Activated CD4-positive, CD25-positive, alpha-beta regulatory T cell treated with anti-CD3 and anti-CD28 coated beads, Interleukin-2, amount 50 U/mL, for 24 hours (primary cell): ENCODE data around the gene CARNS1.
"Not testable (repeated sequence)": the region's sequence is repeated elsewhere in the genome, so short reads cannot be mapped to it uniquely, and the experiment has no call there.

ENCODE experiments used
- ATAC-seq, 2 donors: fragments of 150-1000 bp; cut with Tn5 transposase; one replicate each; pipeline ENCODE4 v1.10.0; 2021; ENCODE audit warnings: mild to moderate bottlenecking in 1 of 2, moderate library complexity in 1 of 2

The CARNS1 gene

DNA sequence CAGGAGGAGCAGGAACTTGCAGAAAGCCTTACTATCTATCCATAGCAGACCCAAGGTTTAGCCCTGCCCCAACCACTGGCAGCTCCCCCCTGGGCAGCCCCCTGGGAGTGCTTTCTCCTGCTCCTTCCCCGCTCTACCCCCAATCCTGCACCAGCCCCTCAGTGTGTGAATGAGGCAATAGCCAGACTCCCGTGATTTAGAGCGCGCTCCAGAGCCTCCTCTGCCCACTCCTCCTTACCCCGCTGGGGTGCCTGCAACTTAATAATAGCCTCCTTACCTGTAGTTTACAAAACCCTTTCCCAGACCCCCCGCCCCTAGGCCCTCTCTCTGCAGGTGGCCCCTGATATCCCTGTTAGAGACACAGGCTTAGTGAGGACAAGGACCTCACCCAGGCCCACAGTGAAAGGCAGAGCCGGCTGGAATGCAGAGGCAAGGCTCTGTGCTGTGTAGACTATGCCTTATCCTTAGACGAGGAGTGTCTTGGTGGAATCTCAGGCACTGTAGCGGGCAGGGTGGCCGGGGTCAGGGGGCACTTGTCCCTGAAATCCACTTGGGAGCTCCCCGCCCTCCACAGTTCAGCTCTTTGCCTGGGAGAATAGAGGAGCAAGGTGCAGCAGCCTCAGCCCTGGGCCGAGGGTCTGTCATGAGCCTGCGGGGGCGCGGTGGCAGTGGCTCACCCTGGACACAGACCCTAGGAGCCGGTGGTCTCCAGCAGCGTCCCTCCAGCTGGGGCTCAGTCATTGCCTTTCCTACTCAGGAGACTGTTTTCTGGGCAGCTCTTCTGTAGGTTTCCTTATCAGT lies 4.3 kb upstream of the CARNS1 start:
- no peak for ATAC-seq

DNA sequence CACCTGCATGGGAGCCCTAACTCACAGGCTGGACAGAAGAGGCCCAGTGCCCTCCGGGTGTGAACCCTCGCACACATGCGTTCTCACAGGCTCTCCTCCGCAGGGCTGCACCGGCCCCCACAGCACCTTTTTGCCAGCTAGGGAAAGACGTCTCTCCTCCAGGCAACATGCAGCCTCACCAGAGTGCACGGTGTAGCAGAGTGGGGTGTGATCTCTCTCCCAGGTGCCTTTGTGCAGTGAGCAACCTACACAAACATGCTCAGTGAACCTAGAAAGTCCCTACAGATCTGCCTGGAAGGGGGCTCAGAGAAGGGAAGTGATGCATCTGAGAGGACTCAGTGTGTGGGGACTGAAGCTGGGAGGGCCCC lies 3.7 kb upstream of the CARNS1 start:
- ATAC-seq = no peak

DNA sequence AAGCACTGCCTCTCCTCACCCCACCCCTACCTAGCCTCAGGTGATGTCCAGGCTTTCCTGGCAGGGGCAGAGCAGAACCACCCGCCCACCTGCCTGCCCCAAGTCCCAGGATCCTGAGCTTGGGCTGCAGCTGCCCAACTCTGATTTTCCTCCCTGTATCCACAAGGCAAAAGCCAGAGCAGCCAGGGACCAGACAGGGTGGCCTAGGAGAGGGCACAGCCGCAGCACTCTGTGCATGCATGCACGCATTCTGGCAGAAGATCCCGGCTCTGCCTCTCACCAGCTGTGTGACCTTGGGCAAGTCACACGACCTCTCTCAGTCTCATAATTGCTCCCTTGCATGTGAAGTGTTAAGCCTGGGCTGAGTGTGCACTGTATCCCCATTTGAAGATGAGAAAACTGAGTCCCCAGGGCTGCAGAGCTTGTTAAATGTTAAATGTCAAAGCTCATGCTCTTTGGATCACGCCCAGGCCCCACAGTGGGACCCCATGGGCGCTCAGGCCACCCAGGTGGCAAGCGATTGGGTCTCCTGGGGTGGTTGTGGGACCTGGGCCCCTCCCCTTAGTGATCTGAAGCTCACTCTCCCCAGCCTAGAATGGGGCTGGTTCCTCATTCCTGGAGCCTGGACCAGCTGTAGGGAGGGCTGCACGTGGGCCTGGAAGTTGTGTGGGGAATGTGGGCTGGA lies 2.8 kb upstream of the CARNS1 start:
- ATAC-seq = no peak

GRCh38 chr11:67413266-67413849 lies 2.1 kb upstream of the CARNS1 start:
- no peak for ATAC-seq

DNA sequence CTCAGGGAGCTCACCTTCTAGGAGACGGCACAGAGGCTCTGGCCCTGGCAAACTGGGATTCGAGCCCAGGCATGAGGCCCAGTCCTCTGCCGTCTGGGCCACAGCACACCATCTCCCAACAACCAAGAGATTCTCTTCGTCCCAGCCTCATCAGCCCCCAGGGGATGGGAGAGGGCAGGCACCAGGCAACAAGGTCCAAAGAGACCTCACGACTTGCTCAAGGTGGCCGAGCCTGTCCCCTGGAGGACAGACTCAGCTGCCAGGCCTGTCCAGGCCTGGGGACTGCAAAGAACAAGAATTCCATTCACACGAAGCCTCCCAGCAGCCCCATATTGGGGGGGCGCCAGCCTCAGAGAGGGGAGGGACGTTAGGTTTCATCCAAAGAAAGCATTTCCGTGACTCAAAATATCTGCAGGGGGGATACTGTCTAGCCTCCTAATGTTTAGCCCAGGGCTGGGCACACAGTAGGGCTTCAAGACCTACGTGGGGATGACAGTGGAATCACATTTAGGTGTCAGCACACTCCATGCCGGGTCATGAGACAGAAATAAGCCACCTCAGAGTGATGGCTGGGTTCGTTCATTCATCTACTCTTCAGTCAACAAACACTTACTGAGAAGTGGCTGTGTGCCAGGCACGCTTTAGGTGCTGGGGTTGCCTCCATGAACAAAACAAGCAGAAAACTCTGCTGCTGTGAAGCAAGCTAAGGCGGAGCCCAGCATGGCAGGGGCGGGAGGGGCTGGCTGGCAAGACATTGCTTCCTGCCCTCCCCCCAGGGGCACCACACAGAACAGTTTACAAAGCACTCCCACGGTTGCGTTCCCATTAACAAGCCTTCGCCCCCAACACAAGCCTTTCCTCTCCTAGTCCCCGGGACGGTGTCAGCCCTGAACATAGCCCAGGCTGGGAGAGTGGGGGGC lies 1.2 kb downstream of the CARNS1 start:
- no peak for ATAC-seq

DNA sequence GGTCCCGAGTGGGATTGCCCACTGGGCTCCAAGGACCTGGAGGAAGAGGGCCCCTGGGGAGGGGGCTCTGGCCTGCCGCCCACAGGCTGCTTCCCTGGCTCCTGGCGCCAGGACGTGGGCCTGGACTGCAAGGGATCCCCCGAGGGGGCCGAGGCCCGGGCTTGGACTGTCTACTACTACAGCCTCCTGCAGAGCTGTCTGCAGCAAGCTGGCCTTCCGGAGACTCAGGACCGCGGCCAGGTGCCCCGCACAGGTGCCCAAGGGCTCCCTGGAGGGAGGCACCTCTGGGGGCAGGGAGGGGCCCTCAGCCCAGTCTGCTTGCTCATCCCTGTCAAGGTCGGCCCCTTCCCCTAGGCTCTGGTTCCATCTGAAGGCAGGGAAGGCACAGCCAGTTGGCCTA lies 1.9 kb downstream of the CARNS1 start:
- no peak for ATAC-seq

- no peak for ATAC-seq
Observed at GRCh38 chr11:67418476-67419281, 3.2 kb downstream of the CARNS1 start.

GRCh38 chr11:67419325-67420049 lies 4.0 kb downstream of the CARNS1 start:
- no peak for ATAC-seq

DNA sequence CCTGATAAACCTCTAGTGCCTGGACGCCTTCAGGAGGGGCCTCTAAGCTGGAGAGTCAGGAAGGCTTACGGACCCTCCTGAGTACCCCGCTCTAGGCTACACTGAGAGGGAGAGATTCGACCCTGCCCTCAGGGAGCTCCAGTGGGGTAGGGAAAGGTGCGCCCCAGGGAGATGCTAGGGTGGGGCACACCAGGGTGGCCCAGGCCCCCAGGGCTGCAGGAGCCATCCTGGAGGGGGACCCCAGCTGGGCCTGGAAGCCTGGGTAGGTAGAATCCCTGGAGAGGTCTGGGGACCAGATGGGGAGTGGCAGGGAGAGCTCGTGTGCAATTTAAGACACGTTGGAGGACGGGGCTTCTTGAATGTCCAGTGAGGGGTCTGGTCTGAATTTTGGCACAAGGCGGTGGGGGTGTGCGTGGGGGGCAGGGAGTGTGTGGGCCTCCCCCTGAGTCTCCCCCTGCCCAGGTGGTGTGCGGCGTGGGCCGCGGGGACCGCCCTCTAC lies 4.7 kb downstream of the CARNS1 start:
- no peak for ATAC-seq

DNA sequence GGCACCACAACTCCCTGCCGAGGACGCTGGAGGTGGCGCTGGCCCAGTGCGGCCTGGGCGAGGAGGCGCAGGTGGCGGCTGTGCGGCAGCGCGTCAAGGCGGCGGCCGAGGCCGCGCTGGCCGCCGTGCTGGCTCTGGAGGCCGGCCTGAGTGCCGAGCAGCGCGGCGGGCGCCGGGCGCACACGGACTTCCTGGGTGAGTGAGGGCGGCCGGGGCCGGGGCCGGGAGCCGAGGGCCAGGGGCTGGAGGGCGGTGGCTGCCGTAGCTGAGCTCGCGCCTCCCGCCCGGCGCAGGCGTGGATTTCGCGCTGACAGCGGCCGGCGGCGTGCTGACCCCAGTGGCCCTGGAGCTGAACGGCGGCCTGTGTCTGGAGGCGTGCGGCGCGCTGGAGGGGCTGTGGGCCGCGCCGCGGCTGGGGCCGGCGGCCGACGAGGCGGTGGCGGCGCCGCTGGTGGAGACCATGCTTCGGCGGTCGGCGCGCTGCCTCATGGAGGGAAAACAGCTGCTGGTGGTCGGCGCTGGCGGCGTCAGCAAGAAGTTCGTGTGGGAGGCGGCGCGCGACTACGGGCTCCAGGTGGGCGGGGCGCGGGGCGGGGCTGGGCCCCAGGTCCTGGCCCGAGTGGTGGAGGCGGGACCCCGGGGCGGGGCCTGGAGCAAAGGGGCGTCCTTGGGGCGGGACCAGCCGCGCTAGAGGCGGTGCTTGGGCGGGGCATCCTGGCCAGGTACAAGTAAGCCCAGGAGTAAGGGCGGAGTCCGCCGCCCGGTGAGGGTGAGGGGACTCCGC lies 5.4 kb downstream of the CARNS1 start:
- peak; percentile 90 for ATAC-seq

DNA sequence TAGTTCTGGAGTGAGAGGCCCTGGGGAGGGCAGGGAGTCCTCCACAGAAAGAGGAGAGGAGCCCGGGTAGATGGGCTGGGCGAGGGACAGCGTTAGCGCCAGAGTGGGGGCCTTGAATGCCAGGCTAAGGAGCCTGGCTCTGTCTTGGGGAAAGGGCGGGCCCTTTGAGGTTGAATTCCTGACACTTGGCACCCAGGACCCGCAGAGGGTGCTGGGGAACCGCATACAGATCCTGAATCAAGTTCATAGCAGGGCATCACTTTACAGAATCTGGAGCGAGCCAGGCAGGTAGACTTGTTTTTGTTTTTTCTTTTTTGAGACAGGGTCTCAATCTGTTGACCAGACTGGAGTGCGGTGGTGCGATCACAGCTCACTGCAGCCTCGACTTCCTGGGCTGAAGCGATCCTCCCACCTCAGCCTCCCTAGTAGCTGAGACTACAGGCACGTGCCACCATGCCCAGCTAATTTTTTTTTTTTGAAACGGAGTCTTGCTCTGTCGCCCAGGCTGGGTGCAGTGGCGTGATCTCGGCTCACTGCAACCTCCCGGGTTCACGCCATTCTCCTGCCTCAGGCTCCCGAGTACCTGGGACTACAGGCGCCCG lies 6.1 kb downstream of the CARNS1 start:
- ATAC-seq = no peak

GRCh38 chr11:67422891-67423290 lies 7.4 kb downstream of the CARNS1 start:
- ATAC-seq = no peak

DNA sequence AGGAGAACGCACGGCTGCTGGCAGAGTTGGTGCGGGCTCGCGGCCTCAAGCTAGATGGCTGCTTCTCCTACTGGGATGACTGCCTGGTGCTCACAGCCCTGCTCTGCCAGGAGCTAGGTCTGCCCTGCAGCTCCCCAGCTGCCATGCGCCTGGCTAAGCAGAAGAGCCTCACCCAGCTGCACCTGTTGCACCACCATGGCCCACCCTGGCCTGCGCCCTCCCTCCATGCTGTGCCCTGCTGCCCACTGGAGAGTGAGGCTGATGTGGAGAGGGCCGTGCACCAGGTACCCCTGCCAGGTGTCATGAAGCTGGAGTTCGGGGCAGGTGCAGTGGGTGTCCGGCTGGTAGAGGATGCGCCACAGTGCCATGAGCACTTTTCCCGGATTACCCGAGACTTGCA lies 8.0 kb downstream of the CARNS1 start:
- no peak for ATAC-seq

DNA sequence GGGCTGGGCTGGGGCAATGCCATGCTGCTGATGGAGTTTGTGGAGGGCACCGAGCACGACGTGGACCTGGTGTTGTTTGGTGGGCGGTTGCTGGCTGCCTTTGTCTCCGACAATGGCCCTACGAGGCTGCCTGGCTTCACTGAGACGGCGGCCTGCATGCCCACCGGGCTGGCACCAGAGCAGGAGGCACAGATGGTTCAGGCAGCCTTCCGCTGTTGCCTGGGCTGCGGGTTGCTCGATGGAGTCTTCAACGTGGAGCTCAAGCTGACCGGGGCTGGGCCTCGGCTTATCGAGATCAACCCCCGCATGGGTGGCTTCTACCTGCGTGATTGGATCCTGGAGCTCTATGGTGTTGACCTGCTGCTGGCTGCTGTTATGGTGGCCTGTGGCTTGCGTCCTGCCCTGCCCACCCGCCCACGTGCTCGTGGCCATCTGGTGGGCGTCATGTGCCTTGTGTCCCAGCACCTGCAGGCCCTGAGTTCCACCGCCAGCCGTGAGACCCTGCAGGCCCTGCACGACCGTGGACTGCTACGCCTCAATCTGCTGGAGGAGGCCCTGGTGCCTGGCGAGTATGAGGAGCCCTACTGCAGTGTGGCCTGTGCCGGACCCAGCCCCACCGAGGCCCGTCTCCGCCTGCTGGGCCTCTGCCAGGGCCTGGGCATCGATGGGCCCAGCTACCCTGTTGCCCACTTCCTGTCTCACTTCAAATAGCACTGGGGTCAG lies 8.6 kb downstream of the CARNS1 start:
- no peak for ATAC-seq

- not testable (repeated sequence) for ATAC-seq
Observed at GRCh38 chr11:67427364-67427859, 11.9 kb downstream of the CARNS1 start.

DNA sequence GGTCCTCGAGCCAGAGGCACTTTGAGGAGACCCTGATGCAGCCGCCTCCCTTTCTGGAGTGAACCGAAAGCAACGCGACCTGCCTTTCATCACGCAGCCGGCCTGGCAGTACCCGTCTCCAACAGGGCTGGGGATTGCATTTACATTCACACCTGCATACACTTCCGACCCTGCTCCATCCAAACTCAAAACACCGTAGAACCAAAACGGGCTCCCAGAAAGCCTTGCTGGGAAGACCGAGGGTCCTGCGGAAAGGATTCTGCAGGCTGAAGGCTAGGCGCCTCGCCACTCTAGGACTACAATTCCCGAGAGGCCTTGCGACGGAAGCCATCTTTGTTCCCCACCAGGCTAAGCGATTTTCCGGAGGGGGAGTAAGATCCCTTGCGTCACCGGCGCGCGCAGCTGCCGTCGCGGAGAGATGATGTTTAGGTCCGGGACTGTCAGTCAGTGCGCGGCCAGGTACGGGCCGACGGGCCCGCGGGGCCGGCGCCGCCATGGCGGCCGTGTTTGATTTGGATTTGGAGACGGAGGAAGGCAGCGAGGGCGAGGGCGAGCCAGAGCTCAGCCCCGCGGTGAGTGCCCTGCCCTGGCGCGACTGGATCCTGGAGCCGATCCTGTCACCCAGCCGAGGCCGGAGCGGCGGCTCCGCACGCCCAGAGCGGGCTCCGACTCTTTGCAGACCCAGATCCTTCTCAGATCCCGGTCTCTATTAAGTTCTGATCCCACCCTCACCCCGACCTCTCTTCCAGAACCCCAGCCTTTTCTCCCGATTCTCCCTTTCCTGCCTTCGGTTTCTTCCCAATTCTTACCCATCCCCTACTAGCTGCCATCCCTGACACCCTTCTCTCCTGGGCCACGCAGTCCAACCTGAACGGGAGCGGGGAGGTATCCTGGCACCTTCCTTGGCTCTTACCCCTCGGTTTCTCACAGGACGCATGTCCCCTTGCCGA lies 12.8 kb downstream of the CARNS1 start, which contains the start of gene RPS6KB2:
RPS6KB2 (plus strand) TSS at position 443 of the 950 bp plus-strand sequence; CDS start at position 495, 52 bp downstream.
- ATAC-seq = peak; percentile 88 to 90

DNA sequence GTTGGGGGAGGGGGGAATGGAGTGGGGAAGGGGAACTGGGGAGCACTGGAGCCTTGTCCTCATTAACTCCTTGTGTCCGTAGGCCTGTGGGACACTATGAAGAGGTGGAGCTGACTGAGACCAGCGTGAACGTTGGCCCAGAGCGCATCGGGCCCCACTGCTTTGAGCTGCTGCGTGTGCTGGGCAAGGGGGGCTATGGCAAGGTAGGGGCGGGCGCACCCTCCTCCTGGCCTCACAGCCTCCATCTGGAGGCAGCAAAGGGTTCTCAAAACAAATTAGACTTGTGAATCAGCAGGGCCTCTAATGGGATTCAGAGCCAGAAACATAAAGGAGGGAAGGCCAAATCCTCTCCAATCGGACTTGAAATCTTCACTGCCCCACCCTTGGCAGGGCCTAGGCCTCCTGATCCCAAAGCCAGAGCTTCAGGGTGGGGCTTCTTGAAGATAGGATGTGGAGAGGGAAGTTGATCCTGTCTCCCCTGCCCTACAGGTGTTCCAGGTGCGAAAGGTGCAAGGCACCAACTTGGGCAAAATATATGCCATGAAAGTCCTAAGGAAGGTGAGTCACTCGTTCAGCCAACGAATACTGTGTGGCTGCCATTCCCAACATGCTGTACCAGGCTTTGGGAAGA lies 13.7 kb downstream of the CARNS1 start:
- no peak for ATAC-seq
